GM19043 (cell line): ENCODE measurements around the gene HRC.

Experiments used
- ATAC-seq: cut with Tn5 transposase; IDR thresholded peaks from one replicate; pipeline ENCODE4 v1.9.1; 2021; ENCODE audit warnings: low read depth; ENCODE audit not compliant: unreplicated experiment

Gene HRC

DNA sequence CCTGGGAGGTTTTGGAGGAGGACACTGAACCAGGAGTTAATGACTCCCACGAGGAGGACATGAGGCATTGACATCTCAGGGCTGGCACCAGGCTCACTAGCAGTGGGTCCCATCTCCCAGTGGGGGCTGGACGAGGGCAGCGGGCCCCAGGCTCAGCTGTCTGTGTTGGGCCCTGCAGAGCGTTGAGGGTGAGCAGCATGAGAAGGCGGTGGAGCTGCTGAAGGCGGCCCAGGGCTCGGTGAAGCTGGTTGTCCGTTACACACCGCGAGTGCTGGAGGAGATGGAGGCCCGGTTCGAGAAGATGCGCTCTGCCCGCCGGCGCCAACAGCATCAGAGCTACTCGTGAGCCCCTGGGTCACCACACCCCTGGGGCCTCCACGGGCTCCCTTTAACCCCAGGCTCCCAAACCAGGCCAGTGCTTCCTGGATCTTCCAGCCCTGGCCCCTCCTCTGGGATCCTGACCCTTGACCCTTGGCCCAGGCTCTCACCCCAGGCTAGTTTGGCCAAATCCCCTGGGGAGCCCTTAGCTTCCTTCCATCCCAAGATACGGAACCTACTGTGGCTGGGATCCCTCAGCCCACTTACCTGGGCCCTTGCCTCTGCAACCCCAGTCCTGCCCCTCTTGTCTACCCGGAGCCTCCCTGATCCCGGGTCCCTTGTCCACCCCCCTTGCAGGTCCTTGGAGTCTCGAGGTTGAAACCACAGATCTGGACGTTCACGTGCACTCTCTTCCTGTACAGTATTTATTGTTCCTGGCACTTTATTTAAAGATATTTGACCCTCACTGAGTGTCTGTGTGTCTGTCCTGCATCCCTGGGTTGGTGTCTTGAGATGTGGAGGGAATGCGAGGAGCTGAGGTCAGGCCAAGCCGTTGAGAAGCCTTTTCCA is 37.3 kb downstream of the HRC start:
- ATAC-seq = no peak

DNA sequence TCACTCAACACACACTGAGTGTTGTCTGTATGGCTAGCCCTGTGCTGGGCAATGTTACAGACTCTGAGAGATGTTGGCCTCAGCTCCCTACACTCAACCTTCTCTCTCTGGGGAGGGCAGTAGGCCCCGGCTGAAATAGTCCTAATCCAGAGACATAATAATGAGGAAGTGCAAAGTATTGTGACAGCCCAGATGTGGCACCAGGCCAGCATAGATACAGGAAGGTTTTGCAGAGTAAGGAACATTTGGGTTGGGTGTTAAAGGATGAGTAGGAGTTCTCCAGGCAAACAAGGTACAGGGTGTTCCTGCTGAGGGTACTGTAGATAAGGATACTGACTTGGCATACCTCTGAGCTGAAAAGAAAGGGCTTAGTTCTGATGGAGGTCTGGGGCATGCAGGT is 38.7 kb downstream of the HRC start:
- ATAC-seq = no peak

DNA sequence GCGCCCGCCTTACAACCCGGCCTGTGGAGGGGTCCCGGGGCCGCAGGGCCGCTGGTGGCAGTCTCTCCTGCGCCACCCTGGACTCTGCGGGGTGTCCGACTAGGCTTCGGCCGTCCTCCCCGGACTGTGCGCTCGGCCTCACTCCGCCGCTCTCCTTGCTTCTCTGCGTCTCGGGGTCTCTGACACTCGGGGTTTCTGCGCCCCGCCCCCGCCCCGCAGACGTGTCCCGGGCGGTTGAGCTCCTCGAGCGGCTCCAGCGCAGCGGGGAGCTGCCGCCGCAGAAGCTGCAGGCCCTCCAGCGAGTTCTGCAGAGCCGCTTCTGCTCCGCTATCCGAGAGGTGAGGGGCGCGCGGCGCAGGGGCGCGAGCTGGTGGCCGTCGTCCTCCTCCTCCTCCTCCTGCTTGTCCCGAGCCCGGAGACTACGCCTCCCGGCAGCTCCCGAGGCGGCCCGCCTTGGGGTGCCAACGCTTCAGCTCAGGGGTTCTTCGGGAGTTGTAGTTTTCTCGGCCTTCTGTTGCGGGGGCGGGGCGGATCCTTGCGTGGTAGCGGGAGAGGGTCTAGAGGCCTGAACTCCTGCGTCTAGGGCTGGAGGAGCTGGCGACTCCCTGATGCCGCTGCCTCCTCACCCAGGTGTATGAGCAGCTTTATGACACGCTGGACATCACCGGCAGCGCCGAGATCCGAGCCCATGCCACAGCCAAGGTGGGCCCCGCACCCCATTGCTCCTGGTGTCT is 40.4 kb downstream of the HRC start:
- no peak for ATAC-seq

DNA sequence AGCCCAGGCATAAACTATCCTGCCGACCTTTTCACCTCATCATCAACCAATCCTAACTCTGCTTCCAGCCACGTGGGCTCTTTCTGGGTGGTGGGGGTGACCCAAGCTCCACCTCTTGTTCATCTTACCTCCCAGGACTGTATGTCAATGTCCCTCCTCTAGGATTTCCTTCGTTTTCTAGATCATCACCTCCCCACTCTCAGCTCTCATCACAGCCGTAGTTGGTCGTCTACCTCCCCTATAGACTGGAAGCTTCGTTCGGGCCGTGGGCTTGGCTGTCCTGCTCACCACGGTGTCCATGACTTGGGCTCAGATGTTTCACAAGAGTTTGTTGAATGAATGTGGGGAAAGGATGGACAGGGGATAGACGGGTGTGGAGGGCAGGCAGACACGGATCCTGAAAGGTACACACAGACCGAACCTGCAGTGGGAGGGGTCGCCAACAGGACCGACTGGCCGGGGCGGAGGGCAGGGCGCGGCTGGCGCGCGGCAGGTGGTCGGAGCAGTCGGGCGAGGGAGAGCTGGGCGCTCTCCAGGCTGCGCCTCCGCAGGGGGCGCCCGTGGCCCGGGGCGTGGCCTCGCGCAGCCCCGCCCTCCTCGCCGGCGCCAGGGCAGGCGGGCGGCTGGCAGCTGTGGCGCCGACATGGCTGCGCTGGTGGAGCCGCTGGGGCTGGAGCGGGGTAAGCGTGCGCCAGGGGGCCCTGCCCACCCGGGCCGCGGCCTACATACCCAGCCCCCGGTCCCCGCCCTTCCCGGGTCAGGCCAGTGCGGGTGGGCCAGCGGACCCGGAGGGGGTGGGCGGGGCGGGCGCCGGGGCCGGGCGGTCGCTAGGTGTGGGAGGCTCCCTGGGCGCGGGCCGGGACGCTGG is 41.2 kb downstream of the HRC start, which contains the start of gene LIN7B:
TSS of gene LIN7B (plus strand) at position 609 of the 868 bp plus-strand sequence. CDS start at position 644, 35 bp downstream.
- ATAC-seq = no peak

DNA sequence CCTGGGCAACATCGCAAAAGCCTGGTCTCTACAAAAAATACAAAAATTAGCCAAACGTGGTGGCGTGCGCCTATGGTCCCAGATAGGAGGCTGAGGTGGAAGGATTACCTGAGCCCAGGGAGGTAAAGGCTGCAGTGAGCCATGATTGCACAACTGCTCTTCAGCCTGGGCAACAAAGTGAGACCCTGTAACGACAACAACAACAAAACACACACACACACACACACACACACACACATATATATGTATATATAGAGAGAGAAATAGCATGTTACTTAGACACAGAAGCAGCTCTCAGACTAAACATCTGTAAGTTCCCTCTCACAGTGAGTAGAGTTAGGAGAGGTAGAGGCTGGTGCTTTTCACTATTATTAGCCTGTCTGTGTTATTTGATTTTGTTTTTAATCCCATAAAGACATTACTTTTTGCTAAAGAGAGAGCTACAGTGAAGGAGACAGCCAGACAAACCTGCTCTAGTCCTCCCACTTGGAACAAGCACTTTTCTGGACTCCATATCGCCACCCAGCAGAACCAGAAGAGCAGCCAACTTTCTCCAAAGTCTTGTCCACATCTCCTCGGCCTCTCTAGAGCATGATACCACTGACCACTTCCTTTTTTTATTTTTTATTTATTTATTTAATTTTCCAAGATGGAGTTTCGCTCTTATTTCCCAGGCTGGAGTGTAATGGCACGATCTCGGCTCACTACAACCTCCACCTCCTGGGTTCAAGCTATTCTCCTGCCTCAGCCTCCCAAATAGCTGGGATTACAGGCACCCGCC is 43.8 kb downstream of the HRC start:
- ATAC-seq = no peak

DNA sequence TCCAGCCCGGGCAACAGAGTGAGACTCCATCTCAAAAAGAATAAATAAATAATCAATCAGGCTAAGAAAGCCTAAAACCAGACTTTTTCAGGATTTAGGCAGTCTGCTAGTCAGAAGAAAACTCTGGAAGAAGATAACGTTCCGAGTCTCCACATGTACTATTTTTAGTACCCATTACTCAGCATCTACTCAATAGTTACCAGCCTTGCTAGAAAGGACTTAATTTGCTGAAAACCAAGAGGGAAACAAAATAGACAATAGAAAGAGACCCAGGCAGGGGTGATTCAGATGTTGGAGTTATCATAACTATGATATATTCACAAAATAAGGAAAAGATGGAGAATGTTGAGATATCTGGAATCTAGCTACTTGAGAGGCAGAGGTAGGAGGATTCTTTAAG is 44.6 kb downstream of the HRC start:
- no peak for ATAC-seq

DNA sequence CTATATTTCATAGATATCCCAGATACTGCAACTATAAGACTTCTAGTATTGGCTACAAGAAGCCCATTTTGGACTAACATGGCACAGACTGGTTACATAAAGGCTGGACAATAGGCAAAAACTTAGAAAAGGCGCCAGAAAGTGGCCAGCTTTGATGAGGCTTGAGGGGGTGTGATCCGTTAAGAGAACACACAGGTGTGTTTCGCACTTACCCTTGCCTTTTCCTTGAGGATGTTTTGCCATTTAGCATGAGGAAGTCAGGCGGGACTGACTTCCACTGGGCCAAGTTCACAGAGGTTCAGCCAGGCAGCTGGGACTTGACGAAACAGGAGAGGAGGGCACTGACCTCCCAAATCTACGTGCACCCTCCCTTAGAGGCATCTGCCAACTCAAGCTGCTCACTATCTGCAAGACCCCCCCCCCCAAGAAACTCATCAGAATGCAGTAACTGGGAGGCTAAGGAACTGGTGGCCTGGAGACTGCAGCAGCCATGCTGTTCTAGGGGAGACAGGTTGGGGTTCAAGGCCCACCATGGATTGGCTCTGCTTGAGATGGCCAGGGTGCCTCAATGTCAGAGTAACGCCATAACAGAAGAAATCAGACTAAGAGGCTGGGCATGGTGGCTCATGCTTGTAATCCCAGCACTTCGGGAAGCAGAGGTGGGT is 45.5 kb downstream of the HRC start:
- no peak for ATAC-seq

DNA sequence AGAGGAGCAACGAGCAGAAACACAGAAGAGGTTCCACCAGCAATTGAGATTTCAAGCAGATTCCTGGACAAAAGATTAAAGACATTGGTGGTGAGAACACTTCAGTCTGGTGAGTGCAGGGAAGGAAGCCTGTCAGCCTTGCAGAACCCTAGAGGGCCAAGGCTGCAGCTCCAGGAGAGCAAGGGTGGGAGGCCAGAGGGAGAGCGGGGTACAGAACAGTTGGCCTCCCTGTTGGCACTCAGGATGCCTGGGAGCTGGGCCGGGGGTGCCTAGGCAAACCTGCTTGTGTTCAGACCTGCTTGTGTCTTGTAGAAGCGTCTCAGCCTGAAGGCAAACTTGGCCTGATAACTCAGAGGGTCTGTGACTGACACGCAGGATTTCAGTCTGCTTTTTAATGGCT is 46.1 kb downstream of the HRC start:
- no peak for ATAC-seq

DNA sequence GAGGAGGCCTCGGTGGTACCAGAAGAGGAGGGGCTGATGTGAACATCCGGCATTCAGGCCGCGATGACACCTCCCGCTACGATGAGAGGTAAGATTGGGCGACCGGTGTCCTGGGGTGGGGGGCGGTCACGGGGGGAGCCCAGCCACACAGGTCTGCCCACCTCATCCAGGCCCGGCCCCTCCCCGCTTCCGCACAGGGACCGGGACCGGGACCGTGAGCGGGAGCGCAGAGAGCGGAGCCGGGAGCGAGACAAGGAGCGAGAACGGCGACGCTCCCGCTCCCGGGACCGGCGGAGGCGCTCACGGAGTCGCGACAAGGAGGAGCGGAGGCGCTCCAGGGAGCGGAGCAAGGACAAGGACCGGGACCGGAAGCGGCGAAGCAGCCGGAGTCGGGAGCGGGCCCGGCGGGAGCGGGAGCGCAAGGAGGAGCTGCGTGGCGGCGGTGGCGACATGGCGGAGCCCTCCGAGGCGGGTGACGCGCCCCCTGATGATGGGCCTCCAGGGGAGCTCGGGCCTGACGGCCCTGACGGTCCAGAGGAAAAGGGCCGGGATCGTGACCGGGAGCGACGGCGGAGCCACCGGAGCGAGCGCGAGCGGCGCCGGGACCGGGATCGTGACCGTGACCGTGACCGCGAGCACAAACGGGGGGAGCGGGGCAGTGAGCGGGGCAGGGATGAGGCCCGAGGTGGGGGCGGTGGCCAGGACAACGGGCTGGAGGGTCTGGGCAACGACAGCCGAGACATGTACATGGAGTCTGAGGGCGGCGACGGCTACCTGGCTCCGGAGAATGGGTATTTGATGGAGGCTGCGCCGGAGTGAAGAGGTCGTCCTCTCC is 47.4 kb downstream of the HRC start:
- ATAC-seq = no peak

DNA sequence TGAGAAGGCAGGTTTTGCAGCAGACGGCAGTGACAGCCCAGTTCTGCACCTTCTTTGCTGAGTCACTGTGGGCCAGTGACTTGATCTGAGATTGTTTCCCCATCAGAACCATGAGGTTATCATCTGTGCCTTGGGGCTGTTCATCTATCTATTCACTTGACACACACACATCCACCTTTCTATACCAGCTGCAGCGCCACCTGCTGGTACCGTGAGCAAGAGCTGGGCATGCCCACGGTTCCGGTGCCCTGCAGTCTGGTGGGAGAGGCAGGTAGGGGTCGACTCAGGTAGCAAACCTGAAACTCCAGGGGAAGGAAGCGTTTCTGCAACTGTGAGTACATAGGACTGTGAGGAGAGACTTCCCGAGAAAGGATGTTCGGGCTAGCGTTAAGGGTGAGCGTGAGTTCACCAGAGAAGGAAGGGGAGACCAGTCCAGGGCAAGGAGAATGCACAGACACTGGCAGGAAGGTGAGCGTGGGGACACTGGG is 48.5 kb downstream of the HRC start:
- no peak for ATAC-seq

DNA sequence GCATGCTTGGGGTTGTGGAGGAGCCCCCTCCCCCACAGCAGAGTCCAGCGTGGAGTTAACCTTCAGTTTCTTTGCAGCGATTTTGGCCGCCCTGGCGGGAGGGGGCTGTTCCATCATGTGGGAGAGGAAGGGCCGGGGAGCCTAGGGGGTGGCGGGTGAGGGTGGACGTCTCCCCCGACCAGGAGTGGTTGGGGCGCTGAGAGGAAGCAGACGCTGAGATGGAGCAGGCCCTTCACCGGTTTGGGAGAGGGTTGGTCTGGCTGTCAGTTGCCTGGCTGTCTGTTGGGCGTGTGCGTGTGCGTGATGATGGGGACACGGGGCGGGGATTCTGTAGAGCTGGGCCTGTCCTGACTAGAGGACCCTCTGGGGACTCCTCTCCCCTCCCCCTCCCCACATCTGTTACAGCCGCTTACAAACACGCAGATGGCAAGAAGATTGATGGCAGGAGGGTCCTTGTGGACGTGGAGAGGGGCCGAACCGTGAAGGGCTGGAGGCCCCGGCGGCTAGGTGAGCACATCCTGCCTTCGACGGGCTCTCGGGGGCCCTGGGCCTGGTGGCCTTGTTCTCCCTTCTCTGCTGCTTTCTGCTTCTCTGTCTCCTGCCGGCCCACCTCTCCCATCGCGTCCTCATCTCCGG is 50.8 kb downstream of the HRC start:
- no peak for ATAC-seq

DNA sequence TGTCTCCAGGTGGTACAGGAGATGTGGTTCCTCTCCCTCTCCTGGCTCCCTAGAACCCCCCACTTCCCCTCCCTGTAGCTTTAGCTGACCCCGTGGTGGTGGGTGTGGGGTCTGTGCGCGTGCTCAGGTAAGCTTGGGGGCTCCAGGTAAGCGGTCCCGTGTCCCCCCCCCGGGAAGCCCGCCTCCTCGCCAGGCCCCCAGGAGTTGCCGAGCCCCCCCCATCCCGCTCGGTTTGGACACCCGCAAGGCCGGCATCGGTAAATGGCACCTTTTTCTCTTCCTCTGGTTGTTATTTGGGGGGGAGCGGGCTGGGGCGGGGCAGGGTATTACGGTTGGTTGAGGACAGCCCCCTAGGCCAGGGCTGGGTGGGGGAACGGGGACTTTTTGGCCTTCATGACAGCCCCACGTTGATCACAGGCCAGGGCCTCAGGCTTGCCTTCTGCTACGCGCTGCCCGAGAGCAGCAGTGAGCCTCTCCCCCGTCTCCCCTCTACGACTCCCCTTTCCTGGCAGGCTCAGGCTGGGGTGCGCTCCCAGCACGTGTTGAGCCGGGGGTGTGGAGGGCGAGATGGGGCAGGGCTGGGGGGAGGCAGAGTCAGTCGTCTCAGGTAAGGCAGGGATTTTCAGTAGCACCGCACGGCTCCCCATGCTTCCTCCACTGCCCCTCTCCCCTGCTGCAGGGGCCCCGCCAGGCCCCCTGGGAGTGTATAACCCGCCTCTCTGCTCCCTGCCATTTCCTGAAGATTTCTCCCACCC is 51.7 kb downstream of the HRC start:
- ATAC-seq = no peak

DNA sequence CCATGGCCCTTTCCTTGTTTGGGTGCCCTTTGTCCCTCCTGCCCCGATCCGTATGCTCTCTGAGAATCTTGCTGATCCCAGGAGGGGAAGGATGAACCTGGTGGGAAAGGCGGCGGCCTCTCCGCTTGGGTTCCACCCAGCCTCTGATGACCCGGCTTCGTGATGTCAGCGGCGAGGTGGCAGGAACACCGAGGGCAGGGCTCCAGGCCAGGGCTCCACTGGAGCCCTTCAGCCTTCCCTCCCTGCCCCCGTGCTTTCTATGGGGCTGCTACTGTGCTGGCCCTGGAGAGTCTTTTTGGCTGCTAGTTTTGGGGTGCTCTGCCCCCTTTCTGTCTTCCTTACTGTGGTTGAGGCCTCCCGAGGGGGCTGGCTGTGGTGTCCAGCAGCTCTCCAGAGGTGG is 52.9 kb downstream of the HRC start:
- no peak for ATAC-seq
